Neural cell (in vitro differentiated cells): Measurements from ENCODE around the gene TNS3. TPM values are rescaled to one million over a fixed set of nuclear protein-coding genes. Genes with fewer than 3 reads are reported as not detected.

ENCODE experiments used
- H2AFZ ChIP-seq: fragments of 200-600, 300-800 bp; sonication (generic), shearing (Covaris generic); 2 replicates; pipeline ENCODE4 v1.6.0; 2014; ENCODE audit warnings: low read depth, mild to moderate bottlenecking, antibody characterized with exemption, low read length, moderate library complexity
- H3F3A ChIP-seq: fragments of 200-600 bp; shearing (Covaris generic); 2 replicates; pipeline ENCODE4 v1.6.1; 2016; ENCODE audit warnings: mild to moderate bottlenecking, moderate library complexity, mixed read lengths, antibody characterized with exemption, low read length; ENCODE audit not compliant: insufficient read depth, poor library complexity, severe bottlenecking
- H3K27ac ChIP-seq: fragments of 200-600, 300-800 bp; sonication (generic), shearing (Covaris generic); 2 replicates; pipeline ENCODE4 v1.5.1; 2014; ENCODE audit warnings: mild to moderate bottlenecking, low read length, moderate library complexity
- H3K27me3 ChIP-seq: fragments of 300-800, 200-600 bp; sonication (generic), shearing (Covaris generic); 2 replicates; pipeline ENCODE4 v1.6.0; 2014; ENCODE audit warnings: mild to moderate bottlenecking, low read depth, low read length, moderate library complexity; ENCODE audit not compliant: insufficient read depth
- H3K36me3 ChIP-seq: fragments of 300-800, 200-600 bp; sonication (generic), shearing (Covaris generic); 2 replicates; pipeline ENCODE4 v1.5.1; 2014; ENCODE audit warnings: mild to moderate bottlenecking, antibody characterized with exemption, low read length, moderate library complexity; ENCODE audit not compliant: insufficient read depth
- H3K4me2 ChIP-seq: fragments of 300-800, 200-600 bp; sonication (generic), shearing (Covaris generic); 2 replicates; pipeline ENCODE4 v1.6.0; 2014; ENCODE audit warnings: mild to moderate bottlenecking, low read length
- H3K4me3 ChIP-seq: fragments of 300-800, 200-600 bp; sonication (generic), shearing (Covaris generic); 2 replicates; pipeline ENCODE4 v1.5.1; 2014; ENCODE audit warnings: mild to moderate bottlenecking, low read length, moderate library complexity
- H3K79me2 ChIP-seq: fragments of 200-600 bp; shearing (Covaris generic); replicated peaks from 2 replicates; pipeline ENCODE4 v1.6.0; 2014; ENCODE audit warnings: mild to moderate bottlenecking, low read length, moderate library complexity; ENCODE audit not compliant: insufficient read depth
- H3K9ac ChIP-seq: fragments of 300-800, 200-600 bp; sonication (generic), shearing (Covaris generic); 2 replicates; pipeline ENCODE4 v1.6.1; 2016; ENCODE audit warnings: mild to moderate bottlenecking, low read length, mixed read lengths
- H3K9me2 ChIP-seq: fragments of 200-600 bp; shearing (Covaris generic); 2 replicates; pipeline ENCODE4 v1.6.1; 2016; ENCODE audit warnings: mild to moderate bottlenecking, low read length, mixed read lengths; ENCODE audit not compliant: insufficient read depth
- H3K9me3 ChIP-seq: fragments of 200-600, 300-800 bp; sonication (generic), shearing (Covaris generic); 2 replicates; pipeline ENCODE4 v1.6.1; 2016; ENCODE audit warnings: mild to moderate bottlenecking, mixed run types, low read length, moderate library complexity, mixed read lengths
- H4K20me1 ChIP-seq: fragments of 200-600 bp; shearing (Covaris generic); 2 replicates; pipeline ENCODE4 v1.6.1; 2016; ENCODE audit warnings: mild to moderate bottlenecking, mixed run types; ENCODE audit not compliant: insufficient read depth
- EP300 ChIP-seq: fragments of 450-650 bp; conservative IDR thresholded peaks from 2 replicates; pipeline ENCODE4 v1.6.1; 2014; ENCODE audit warnings: antibody characterized with exemption, mild to moderate bottlenecking, moderate library complexity; ENCODE audit not compliant: poor library complexity, severe bottlenecking
- EZH2 ChIP-seq: fragments of 200-600, 300-800 bp; shearing (Covaris generic), sonication (generic); IDR thresholded peaks from 2 replicates; pipeline ENCODE4 v1.6.1; 2014; ENCODE audit warnings: antibody characterized with exemption, low read length, borderline replicate concordance, mild to moderate bottlenecking; ENCODE audit not compliant: insufficient read depth, poor library complexity, severe bottlenecking
- MXI1 ChIP-seq: fragments of 450-650 bp; conservative IDR thresholded peaks from 2 replicates; pipeline ENCODE4 v1.6.1; 2014; ENCODE audit warnings: antibody characterized with exemption, mild to moderate bottlenecking; ENCODE audit not compliant: poor library complexity, severe bottlenecking
- POLR2AphosphoS5 ChIP-seq: IDR thresholded peaks from 2 replicates; pipeline ENCODE4 v1.6.1; 2012
- RAD21 ChIP-seq: fragments of 450-650 bp; conservative IDR thresholded peaks from 2 replicates; pipeline ENCODE4 v1.6.1; 2014; ENCODE audit warnings: antibody characterized with exemption, mild to moderate bottlenecking, moderate library complexity
- SMC3 ChIP-seq: fragments of 450-650 bp; conservative IDR thresholded peaks from 2 replicates; pipeline ENCODE4 v1.6.1; 2014; ENCODE audit warnings: antibody characterized with exemption, mild to moderate bottlenecking, moderate library complexity; ENCODE audit not compliant: poor library complexity
- TAF1 ChIP-seq: IDR thresholded peaks from 2 replicates; pipeline ENCODE4 v1.6.1; 2012; ENCODE audit warnings: low read depth
- polyA plus RNA-seq: library from polyadenylated mRNA; depleted of rRNA; stranded (reverse); fragments of >200 nt; gene quantifications from 2 replicates; pipeline ENCODE4 v1.2.3, GENCODE V29; 2014
- TF ChIP-seq, protein P1 (sequence below): fragments of 450-650 bp; IDR thresholded peaks from 2 replicates; pipeline ENCODE4 v1.5.1; 2014; ENCODE audit warnings: antibody characterized with exemption, mild to moderate bottlenecking, moderate library complexity; ENCODE audit not compliant: poor library complexity, severe bottlenecking
- TF ChIP-seq, protein P2 (sequence below): IDR thresholded peaks from 2 replicates; pipeline ENCODE4 v1.6.1; 2012; ENCODE audit warnings: borderline replicate concordance

The TNS3 gene
- polyA plus RNA-seq, 1 donor from 2014 or later: 0.58 TPM

DNA sequence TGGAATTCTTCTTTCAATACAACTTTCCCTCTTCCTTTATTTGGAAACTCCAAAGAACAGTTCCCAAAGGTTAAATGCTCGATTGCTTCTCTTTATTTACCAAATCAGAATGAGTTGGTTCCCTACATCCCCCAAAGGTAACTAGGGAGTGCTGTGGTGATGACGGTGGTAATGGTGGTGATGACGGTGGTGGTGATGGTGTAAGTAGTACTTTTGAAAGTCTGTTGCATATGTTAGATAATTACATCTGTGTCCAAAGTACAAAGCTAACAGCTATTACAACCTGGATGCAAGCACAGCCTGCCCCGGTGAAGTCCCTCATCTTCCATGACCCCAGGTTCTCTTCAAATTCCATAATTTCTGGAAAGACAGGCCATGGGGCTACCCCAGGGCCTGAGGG, 115.1 kb downstream of the TNS3 start:
- Histone ChIP-seq H3K9me3 (no peaks in the 10 kb centered on the region), H4K20me1 (no peaks in the 10 kb centered on the region), H3K27ac (no peak overlapping the region), H2AFZ (no peak overlapping the region), H3K4me2 (no peak overlapping the region), H3K9me2 (no peaks in the 10 kb centered on the region), H3F3A (no peaks in the 10 kb centered on the region), H3K36me3 (no peaks in the 10 kb centered on the region), H3K27me3 (no peaks in the 10 kb centered on the region), H3K79me2 (no peaks in the 10 kb centered on the region), H3K9ac (no peak overlapping the region), H3K4me3 (no peak overlapping the region)
- TF ChIP-seq EZH2 (no peak), EP300 (no peak), SMC3 (no peak), POLR2AphosphoS5 (no peak), RAD21 (no peak), MXI1 (no peak), TAF1 (no peak)
- TF ChIP-seq, protein P1, sequence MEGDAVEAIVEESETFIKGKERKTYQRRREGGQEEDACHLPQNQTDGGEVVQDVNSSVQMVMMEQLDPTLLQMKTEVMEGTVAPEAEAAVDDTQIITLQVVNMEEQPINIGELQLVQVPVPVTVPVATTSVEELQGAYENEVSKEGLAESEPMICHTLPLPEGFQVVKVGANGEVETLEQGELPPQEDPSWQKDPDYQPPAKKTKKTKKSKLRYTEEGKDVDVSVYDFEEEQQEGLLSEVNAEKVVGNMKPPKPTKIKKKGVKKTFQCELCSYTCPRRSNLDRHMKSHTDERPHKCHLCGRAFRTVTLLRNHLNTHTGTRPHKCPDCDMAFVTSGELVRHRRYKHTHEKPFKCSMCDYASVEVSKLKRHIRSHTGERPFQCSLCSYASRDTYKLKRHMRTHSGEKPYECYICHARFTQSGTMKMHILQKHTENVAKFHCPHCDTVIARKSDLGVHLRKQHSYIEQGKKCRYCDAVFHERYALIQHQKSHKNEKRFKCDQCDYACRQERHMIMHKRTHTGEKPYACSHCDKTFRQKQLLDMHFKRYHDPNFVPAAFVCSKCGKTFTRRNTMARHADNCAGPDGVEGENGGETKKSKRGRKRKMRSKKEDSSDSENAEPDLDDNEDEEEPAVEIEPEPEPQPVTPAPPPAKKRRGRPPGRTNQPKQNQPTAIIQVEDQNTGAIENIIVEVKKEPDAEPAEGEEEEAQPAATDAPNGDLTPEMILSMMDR: no peak
- TF ChIP-seq, protein P2, sequence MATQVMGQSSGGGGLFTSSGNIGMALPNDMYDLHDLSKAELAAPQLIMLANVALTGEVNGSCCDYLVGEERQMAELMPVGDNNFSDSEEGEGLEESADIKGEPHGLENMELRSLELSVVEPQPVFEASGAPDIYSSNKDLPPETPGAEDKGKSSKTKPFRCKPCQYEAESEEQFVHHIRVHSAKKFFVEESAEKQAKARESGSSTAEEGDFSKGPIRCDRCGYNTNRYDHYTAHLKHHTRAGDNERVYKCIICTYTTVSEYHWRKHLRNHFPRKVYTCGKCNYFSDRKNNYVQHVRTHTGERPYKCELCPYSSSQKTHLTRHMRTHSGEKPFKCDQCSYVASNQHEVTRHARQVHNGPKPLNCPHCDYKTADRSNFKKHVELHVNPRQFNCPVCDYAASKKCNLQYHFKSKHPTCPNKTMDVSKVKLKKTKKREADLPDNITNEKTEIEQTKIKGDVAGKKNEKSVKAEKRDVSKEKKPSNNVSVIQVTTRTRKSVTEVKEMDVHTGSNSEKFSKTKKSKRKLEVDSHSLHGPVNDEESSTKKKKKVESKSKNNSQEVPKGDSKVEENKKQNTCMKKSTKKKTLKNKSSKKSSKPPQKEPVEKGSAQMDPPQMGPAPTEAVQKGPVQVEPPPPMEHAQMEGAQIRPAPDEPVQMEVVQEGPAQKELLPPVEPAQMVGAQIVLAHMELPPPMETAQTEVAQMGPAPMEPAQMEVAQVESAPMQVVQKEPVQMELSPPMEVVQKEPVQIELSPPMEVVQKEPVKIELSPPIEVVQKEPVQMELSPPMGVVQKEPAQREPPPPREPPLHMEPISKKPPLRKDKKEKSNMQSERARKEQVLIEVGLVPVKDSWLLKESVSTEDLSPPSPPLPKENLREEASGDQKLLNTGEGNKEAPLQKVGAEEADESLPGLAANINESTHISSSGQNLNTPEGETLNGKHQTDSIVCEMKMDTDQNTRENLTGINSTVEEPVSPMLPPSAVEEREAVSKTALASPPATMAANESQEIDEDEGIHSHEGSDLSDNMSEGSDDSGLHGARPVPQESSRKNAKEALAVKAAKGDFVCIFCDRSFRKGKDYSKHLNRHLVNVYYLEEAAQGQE: no peak

DNA sequence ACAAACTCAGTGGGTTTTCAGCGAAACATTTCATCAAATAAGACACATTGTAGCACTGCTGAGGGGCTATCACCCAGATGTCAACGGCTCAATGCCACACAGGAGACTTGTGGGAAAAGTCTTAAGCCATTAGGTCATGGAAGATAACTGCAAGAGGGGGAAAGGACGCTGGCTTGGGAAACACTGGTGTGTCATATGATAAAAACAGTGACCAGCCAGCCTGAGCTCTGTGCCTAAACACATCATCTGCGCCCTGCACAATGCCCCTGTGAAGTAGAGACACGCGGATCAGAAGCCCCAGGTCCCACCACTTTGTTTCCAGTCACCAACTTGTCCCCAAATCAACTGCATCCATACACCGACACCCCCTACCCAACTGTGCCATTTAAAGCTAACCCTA, 116.7 kb downstream of the TNS3 start:
- Histone ChIP-seq H3K36me3 (no peaks in the 10 kb centered on the region), H3K9me2 (no peaks in the 10 kb centered on the region), H3F3A (no peaks in the 10 kb centered on the region), H3K27ac (no peak overlapping the region), H3K9me3 (no peaks in the 10 kb centered on the region), H2AFZ (no peak overlapping the region), H3K4me2 (no peak overlapping the region), H4K20me1 (no peaks in the 10 kb centered on the region), H3K4me3 (no peak overlapping the region), H3K9ac (no peak overlapping the region), H3K79me2 (no peaks in the 10 kb centered on the region), H3K27me3 (no peaks in the 10 kb centered on the region)
- TF ChIP-seq, protein P2: no peak
- TF ChIP-seq POLR2AphosphoS5 (no peak), SMC3 (no peak), EZH2 (no peak)
